Measurements from ENCODE around the gene RAB28. TPM values are rescaled to one million over a fixed set of nuclear protein-coding genes. Genes with fewer than 3 reads are reported as not detected.
A peak's percentile ranks its signal among the peaks of the same experiment; 100 is the strongest.
"Not testable (repeated sequence)": the region's sequence is repeated elsewhere in the genome, so short reads cannot be mapped to it uniquely, and the experiment has no call there.

RAB28 gene
- total RNA-seq, 1 experiment from 2014 or later = 27.7 TPM

GRCh38 chr4:13445841-13446790, 38.0 kb downstream of the RAB28 start:
- H3K4me3 ChIP-seq (ENCODE audit: insufficient read depth, low read depth, low read length) = peak overlapping the region; percentile 68
- peak; percentile 34 for DNase-seq
- no peaks in the 10 kb centered on the region for H3K36me3 ChIP-seq (replicated peaks; ENCODE audit: control insufficient read depth, insufficient read depth, low read length)

DNA sequence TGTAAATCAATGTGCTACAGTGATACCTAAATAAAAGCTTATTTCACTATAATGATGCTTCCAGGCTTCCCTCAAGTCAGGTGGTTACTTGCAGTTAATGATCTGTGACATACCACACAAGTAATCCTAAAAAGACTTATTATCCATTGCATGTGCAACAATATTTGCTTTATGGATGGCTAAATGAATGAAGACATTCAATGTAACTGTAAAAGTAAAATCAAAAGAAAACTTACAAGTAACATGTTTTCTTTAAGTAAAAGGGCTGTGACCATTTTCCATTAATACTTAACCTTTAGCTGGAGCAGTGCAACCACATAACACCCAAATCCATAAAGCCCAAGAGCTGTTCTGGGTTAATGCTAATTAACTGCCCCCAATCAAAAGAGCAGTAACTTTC, 42.6 kb downstream of the RAB28 start:
- H3K27me3 ChIP-seq (ENCODE audit: control insufficient read depth, insufficient read depth, low read length) = no peaks in the 10 kb centered on the region
- no peaks in the 10 kb centered on the region for H3K36me3 ChIP-seq (replicated peaks; ENCODE audit: control insufficient read depth, insufficient read depth, low read length)
- no peak for DNase-seq
- no peak overlapping the region for H3K4me3 ChIP-seq (ENCODE audit: insufficient read depth, low read depth, low read length)

More at GRCh38 chr4:13445841-13446790, 38.0 kb downstream of the RAB28 start:
- no peaks in the 10 kb centered on the region for H3K27me3 ChIP-seq (ENCODE audit: control insufficient read depth, insufficient read depth, low read length)

GRCh38 chr4:13436962-13437361, 47.2 kb downstream of the RAB28 start:
- Histone ChIP-seq H3K36me3 (replicated peaks; ENCODE audit: control insufficient read depth, insufficient read depth, low read length) (no peaks in the 10 kb centered on the region), H3K4me3 (ENCODE audit: insufficient read depth, low read depth, low read length) (no peak overlapping the region), H3K27me3 (ENCODE audit: control insufficient read depth, insufficient read depth, low read length) (no peaks in the 10 kb centered on the region)
- DNase-seq = no peak

GRCh38 chr4:13432453-13432852, 51.7 kb downstream of the RAB28 start:
- no peaks in the 10 kb centered on the region for H3K27me3 ChIP-seq (ENCODE audit: control insufficient read depth, insufficient read depth, low read length)
- no peak overlapping the region for H3K4me3 ChIP-seq (ENCODE audit: insufficient read depth, low read depth, low read length)
- no peak for DNase-seq
- no peaks in the 10 kb centered on the region for H3K36me3 ChIP-seq (replicated peaks; ENCODE audit: control insufficient read depth, insufficient read depth, low read length)

DNA sequence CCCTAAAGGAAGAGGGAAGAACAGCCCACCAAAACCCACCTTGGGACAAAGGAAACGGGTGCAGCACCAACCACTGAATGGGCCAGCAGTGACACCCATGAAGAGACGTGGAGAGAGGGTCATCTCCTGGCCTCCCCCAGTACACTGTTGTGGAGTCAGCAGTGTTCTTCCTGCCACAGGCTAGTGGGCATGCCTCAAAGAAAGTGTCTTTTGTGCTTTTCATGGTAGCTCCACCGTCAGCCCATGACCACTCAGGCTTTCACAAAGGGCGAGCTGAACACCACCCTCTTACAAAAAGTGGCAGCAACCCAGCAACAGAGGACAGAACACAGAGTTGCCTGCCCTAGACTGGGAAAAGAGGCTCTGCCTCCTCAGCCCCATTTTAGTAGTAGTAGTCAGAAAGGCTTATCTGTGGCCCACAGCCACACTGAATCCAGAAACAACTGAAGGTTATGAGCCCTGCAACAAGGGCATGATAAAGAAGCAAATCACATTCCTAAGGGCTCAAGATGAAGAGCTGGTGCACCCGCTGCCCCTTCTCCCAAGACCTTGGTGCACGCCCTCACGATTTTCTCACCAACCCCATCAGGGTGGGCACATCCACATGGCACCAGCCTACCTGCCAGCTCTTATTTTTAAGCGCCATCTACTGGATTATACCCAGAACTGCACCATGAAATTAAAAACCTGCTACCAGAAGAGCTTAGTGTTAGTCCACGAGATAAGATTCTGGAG, 53.1 kb downstream of the RAB28 start:
- Histone ChIP-seq H3K4me3 (ENCODE audit: insufficient read depth, low read depth, low read length) (no peak overlapping the region), H3K36me3 (replicated peaks; ENCODE audit: control insufficient read depth, insufficient read depth, low read length) (no peaks in the 10 kb centered on the region), H3K27me3 (ENCODE audit: control insufficient read depth, insufficient read depth, low read length) (no peaks in the 10 kb centered on the region)
- peak; percentile 28 for DNase-seq

- DNase-seq = no peak
Measured at GRCh38 chr4:13427599-13428325, 56.4 kb downstream of the RAB28 start.

GRCh38 chr4:13415068-13415785, 68.9 kb downstream of the RAB28 start:
- H3K4me3 ChIP-seq (ENCODE audit: insufficient read depth, low read depth, low read length) = no peak overlapping the region
- no peaks in the 10 kb centered on the region for H3K27me3 ChIP-seq (ENCODE audit: control insufficient read depth, insufficient read depth, low read length)
- no peaks in the 10 kb centered on the region for H3K36me3 ChIP-seq (replicated peaks; ENCODE audit: control insufficient read depth, insufficient read depth, low read length)
- no peak for DNase-seq

More at GRCh38 chr4:13427599-13428325, 56.4 kb downstream of the RAB28 start:
- H3K4me3 ChIP-seq (ENCODE audit: insufficient read depth, low read depth, low read length) = no peak overlapping the region
- H3K36me3 ChIP-seq (replicated peaks; ENCODE audit: control insufficient read depth, insufficient read depth, low read length) = no peaks in the 10 kb centered on the region; the same call in 1 of the 2 replicates
- H3K27me3 ChIP-seq (ENCODE audit: control insufficient read depth, insufficient read depth, low read length) = no peaks in the 10 kb centered on the region

GRCh38 chr4:13413729-13414437, 70.3 kb downstream of the RAB28 start:
- no peaks in the 10 kb centered on the region for H3K36me3 ChIP-seq (replicated peaks; ENCODE audit: control insufficient read depth, insufficient read depth, low read length)
- H3K4me3 ChIP-seq (ENCODE audit: insufficient read depth, low read depth, low read length) = no peak overlapping the region
- no peak for DNase-seq
- no peaks in the 10 kb centered on the region for H3K27me3 ChIP-seq (ENCODE audit: control insufficient read depth, insufficient read depth, low read length)

DNA sequence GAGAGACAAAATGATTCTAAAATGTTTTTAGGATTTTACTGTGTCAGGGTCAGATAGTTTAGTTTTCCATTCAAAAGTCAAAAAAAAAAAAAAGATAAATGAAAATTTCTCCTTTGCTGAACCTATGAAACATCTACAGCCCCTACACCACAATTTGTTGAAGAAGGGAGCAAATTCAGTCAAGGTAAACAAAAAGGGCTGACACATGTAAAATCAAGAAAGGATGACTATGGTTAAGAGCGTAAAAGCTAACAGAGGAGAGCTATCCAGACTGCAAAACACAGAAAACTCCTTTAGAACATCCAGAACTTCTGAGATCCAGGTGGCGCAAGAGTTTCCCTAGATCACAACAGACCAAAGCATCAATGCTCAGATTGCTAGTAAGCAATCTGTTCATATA, 72.2 kb downstream of the RAB28 start:
- no peaks in the 10 kb centered on the region for H3K27me3 ChIP-seq (ENCODE audit: control insufficient read depth, insufficient read depth, low read length)
- no peak overlapping the region for H3K4me3 ChIP-seq (ENCODE audit: insufficient read depth, low read depth, low read length)
- DNase-seq = no peak
- no peaks in the 10 kb centered on the region for H3K36me3 ChIP-seq (replicated peaks; ENCODE audit: control insufficient read depth, insufficient read depth, low read length)

- H3K36me3 ChIP-seq (replicated peaks; ENCODE audit: control insufficient read depth, insufficient read depth, low read length) = no peaks in the 10 kb centered on the region
- no peak for DNase-seq
- H3K4me3 ChIP-seq (ENCODE audit: insufficient read depth, low read depth, low read length) = no peak overlapping the region
- H3K27me3 ChIP-seq (ENCODE audit: control insufficient read depth, insufficient read depth, low read length) = no peaks in the 10 kb centered on the region
Measured at GRCh38 chr4:13409324-13409723, 74.8 kb downstream of the RAB28 start.

DNA sequence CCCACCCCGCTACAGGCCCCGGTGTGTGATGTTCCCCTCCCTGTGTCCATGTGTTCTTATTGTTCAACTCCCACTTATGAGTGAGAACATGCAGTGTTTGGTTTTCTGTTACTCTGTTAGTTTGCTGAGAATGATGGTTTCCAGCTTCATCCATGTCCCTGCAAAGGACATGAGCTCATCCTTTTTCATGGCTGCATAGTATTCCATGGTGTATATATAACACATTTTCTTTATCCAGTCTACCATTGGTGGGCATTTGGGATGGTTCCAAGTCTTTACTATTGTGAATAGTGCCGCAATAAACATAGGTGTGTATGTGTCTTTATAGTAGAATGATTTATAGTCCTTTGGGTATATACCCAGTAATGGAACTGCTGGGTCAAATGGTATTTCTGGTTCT, 78.0 kb downstream of the RAB28 start:
- not testable (repeated sequence) for H3K36me3 ChIP-seq (replicated peaks; ENCODE audit: control insufficient read depth, insufficient read depth, low read length); H3K27me3 ChIP-seq (ENCODE audit: control insufficient read depth, insufficient read depth, low read length); DNase-seq; H3K4me3 ChIP-seq (ENCODE audit: insufficient read depth, low read depth, low read length)

DNA sequence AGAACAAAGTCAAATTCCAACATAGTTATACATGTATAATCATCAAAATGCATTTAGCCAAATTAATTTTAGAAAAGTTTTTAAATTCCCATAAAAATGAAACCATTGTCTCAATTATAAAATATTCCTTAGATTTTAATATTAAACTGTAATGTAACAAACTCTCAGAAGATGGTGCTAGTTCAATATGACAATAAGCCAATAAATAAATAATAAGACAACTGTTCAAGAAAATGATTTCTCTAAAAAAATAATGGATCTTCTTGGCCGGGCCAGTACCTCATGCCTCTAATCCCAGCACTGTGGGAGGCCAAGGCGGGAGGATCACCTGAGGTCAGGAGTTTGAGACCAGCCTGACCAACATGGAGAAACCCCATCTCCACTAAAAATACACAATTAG, 80.3 kb downstream of the RAB28 start:
- no peak overlapping the region for H3K4me3 ChIP-seq (ENCODE audit: insufficient read depth, low read depth, low read length)
- H3K36me3 ChIP-seq (replicated peaks; ENCODE audit: control insufficient read depth, insufficient read depth, low read length) = no peaks in the 10 kb centered on the region
- H3K27me3 ChIP-seq (ENCODE audit: control insufficient read depth, insufficient read depth, low read length) = no peaks in the 10 kb centered on the region
- DNase-seq = no peak

DNA sequence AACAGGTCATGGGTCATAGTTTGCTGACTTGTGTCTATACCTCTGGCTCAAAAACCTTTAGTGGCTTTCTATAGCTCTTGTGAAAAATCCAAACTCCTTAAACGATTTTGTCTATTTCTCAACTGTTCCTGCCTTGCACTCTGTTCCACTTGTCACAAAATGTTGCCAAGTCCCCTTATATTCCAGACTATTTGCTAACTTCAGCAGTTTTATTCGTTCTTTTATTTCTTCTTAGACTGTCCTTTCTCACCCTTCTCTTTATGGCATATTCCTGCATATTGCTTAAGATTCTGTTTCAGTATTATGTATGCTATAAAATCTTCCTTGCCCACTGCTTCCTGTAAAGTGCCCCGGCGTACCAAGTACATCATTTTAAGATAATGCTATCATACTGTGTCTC, 80.8 kb downstream of the RAB28 start:
- no peaks in the 10 kb centered on the region for H3K36me3 ChIP-seq (replicated peaks; ENCODE audit: control insufficient read depth, insufficient read depth, low read length)
- H3K4me3 ChIP-seq (ENCODE audit: insufficient read depth, low read depth, low read length) = no peak overlapping the region
- DNase-seq = no peak
- no peaks in the 10 kb centered on the region for H3K27me3 ChIP-seq (ENCODE audit: control insufficient read depth, insufficient read depth, low read length)
